Skeletal muscle cell (primary cell): ENCODE results near the gene TTLL5.
"Not testable (repeated sequence)": the region's sequence is repeated elsewhere in the genome, so short reads cannot be mapped to it uniquely, and the experiment has no call there.

Source experiments
- DNase-seq: peaks from one replicate; pipeline ENCODE4 v3.0.0-alpha.2; 2010; ENCODE audit warnings: low read depth
- H3K4me3 ChIP-seq: 2 replicates; pipeline ENCODE4 v1.5.1; 2011; ENCODE audit warnings: low read depth, mild to moderate bottlenecking, control low read depth, low read length, moderate library complexity

The TTLL5 gene

DNA sequence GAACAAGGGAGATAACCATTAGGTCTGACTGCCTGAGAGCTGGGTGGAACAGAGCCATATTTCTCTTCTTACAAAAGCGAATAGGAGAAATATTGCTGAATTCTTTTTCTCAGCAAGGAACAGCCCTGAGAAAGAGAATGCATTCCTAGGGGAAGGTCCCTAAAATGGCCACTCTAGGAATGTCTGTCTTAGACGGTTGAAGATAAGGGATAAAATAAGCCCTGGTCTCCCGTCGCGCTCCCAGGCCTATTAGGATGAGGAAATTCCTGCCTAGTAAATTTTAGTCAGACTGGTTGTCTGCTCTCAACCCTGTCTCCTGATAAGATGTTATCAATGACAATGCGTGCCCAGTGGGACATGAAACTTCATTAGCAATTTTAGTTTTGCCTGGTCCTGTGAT is 34.0 kb downstream of the TTLL5 start:
- not testable (repeated sequence) for H3K4me3 ChIP-seq, DNase-seq

DNA sequence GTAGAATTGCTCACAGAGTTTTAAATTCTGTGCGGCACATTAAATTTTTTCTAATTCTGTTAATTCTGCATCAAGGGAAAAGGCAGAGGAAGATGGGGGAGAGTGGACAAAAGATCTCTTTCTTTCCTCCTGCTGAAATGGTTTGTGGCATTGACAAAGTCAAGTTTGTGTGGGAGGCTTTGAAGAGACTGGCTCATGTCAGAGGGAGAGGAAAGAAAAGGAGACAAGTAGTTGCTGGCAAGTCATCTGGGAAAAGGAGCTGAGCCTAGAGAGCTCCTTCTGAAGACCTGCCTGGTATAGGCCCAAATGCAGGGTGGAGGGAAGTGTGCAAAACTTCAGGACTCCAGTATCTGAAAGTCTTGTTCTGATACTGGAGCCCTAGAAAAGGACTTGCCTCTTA is 36.3 kb downstream of the TTLL5 start:
- DNase-seq: no peak
- no peak overlapping the region for H3K4me3 ChIP-seq

DNA sequence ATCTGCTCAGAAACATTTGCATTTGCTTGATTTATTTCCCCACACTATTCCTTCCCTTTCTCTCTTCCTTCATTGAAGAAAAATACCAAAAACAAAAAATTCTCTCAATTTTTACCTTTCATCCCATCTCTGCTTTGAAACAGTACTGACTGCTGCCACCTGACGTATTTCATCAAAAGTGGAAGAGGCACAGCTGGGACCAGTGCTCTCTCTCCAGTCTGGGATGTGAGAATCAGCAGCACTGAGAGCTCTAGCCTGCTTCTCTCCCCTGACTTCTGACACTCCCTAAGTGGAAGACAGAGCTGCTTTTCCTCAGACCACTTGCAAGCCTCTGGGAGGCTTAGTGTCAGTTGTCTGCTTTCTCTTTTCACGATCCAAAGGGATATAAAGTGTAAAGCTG is 36.9 kb downstream of the TTLL5 start:
- no peak for DNase-seq
- no peak overlapping the region for H3K4me3 ChIP-seq

DNA sequence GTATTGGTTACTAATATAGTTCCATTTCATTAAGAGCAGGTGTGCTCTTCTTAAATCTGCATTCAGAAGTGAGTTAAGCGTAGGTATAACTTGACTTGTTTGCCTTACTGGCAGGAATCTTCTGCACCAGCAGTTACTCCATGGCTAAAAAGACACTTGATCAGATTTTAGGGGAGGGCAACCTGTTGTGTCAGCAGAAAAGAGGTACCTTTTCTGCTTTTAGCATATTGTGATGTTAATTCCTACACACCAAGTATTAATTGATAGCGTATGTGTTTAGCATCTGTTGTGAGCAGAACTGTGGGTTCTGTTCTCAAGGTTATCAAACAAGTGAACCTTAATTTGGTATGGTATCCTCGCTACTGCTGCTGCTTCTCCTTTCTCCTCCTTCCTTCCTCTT is 38.3 kb downstream of the TTLL5 start:
- DNase-seq: no peak
- no peak overlapping the region for H3K4me3 ChIP-seq

DNA sequence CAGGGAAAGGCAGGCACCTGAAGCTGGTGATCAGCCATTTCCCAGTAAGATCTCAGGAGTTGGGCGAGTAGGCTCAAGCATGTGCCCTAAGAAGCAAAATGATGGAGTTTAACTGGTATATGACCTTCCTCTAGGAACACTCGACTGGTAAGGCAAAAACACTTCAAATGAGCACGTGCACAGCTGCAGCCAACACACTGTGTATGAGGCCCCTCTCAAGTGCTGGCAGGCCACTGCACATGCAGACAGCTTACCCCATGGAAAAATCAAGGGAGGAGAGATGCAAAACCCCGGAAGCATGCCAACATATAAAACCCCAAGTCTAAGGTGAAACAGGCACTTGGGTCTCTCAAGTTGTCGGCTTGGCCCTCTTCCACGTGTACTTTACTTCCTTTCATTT is 39.2 kb downstream of the TTLL5 start:
- no peak overlapping the region for H3K4me3 ChIP-seq
- DNase-seq: no peak

DNA sequence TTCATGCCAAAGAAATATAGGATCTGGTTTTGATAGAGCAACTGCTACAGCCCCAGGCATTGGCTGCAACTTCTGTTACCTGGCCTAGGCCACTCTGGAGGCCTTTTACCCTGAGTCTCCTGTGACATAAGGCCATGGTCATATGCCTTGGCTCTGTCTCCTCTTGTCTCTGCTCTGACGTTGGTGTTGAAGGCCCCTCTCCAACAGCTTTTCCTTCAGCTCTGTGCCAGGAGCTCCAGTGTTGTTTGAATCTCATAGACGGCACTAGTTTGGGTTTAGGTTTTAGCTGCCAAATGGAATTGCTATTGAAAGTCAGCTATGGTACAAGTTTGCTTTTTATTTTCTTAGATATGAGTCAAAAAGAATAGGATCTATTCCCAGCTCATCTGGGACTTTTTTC is 41.1 kb downstream of the TTLL5 start:
- no peak overlapping the region for H3K4me3 ChIP-seq
- DNase-seq: no peak

DNA sequence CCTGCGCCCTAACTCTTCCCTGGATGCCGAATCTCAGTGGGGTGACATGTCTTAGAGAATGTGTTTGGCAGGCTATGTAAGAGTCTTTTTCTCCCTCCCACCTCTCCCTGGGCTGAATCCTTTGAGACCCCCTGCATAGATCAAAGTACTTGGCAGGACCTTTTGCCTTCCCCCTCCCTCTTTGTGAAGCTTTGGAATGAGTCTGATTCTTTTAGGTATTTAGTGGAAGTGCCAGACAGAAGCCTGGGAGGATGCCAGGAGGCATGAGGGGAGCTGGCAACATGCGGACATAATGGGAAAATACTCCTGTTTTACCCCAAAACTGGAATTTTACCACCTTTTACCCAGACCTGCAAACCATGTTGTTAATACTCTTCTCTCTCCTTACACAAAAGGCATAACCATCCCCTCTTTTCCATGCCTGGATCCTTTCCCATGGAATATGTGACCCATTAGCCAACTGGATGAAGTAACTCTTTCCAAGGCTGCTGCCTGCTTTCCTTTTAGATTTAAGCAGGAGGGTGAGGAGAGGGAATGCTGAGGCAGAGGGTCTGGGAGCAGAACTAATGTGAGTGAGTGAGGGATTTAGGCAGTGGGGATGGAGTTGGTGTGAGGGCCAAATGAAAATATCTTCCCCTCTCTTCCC is 41.7 kb downstream of the TTLL5 start:
- no peak for DNase-seq

DNA sequence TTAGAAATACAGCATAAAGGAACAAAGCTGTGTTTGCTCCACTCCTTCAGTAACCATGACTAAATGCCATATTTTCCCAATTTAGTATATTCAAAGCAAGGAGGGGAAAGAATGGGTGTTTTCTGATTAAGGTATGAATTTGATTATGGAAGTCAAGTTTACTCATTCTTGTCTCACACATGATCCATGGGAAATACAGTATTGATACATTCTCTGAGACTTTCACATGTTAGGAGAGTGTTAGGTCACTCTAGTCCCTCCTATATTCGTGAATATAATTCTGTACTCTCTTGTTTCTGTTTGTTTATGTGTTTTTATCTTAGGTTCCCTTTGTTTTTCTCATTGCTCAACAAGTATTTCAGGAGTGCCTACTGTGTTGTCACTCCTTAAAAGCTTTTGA is 42.4 kb downstream of the TTLL5 start:
- no peak overlapping the region for H3K4me3 ChIP-seq
- no peak for DNase-seq

More for the DNA sequence above, 41.7 kb downstream of the TTLL5 start:
- H3K4me3 ChIP-seq: no peak overlapping the region

DNA sequence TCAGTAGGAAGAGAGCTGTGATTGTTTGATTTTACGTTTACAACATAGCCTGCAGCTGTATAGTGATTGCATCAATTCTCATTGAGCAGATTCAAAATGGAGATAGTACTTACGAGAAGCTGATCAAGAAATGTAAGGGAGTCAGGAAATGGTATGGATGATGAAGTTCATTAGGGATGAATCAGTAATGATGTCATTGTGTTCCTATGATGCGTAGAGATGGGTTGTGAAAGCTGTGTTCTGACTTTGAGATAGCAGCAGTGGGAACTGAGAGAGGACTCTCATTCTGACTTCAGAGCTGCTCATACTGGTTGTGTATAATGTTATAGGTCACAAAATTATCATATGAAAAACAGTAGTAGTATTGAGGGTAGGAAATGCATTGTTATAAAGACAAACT is 44.0 kb downstream of the TTLL5 start:
- no peak for DNase-seq
- H3K4me3 ChIP-seq: no peak overlapping the region

DNA sequence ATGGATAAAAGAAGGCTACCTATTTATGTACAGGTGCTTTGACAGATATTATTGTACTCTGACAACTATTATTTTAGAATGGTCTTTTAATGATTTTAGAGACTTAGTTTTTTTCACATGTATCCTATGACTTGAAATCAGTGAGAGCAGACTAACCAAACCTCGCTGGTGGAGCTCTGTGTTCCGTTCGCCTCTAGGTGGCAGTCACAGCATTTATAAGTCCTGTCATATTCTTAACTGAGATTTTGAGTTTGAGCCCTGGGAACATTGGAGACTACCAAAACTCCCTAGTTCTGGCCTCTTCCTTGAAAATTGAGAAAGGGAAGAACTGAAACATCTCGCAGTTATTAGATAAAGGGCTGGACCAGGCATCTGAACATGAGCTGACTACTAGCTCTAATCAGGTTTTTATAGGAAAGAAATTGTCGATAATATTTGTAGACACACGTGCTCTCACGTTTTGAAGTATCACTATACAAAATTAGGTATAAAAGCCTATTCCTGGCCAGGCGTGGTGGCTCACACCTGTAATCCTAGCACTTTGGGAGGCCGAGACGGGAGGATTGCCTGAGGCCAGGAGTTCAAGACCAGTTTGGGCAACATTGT is 48.3 kb downstream of the TTLL5 start:
- DNase-seq: peak; percentile 61
- no peak overlapping the region for H3K4me3 ChIP-seq

DNA sequence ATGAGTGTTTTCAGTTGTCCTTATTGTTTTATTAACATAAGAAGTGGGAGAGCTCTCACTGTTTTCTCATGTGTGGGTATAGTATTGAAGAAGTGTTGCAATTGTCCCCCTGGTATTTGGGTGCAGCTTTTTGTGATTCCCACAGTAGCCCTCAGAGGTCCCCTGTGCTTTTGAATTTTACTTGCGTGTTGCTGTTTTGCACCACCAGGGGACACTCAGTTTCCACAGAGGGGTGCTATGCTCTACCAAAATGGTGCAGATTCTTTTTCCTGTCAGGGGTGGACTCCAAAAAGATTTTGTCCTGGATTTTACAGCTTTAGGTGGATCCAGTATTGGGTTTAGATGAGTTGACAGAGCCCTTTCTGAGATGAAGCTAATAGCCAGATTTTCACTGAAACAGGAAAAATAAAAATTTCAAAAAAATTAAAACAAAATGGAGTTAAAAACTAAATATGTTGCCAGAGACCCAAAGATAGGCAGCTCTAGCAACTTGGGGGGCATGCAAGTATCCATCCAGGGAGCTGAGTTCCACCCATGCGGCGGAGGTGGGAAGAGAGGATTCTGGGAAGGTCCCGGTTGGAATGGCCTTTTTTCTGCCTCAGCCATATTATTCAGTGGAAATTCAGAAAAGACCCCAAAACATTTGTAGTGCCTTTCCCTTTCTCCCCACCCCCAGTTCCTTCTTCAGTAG is 50.2 kb downstream of the TTLL5 start:
- no peak for DNase-seq
- H3K4me3 ChIP-seq: no peak overlapping the region

DNA sequence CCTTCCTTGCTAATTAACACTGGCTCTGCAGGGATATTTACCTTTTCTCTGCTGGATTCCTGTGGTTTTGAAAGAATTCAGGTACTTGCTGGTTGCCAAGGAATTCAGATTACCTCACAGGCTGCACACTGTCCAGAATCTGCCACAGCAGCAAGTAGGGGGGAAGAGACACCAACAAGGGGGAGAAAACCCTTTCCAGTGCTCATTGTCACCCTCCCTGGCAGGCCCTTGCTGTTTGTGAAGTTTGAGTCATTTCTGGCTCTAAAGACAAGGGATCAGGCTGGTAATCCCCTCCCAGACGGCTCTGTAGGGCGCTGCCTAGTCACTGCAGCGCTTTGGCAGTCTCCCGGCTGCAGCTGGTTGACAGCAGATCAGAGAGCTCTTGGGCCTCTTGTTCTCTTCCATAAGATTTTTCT is 50.8 kb downstream of the TTLL5 start:
- DNase-seq: peak; percentile 65
- no peak overlapping the region for H3K4me3 ChIP-seq

DNA sequence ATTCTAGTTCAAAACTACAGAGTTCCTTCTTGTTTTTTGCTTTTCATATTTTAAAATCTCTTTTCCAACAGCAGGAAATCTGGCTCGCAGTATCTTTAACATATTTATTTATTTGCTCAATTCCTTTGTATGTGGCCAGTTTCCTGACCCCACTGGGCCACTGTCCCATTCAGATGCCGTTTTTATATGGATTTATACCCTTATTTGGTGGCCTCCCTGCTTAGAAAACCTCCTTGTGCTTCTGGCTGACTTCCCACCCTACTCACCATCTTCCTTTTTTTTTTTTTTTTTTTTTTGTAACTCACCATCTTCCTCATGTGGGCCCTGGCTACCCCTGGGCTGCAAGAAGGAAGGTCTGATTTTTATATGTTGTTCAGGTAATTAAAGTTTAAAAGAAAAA is 53.9 kb downstream of the TTLL5 start:
- H3K4me3 ChIP-seq: no peak overlapping the region
- no peak for DNase-seq

DNA sequence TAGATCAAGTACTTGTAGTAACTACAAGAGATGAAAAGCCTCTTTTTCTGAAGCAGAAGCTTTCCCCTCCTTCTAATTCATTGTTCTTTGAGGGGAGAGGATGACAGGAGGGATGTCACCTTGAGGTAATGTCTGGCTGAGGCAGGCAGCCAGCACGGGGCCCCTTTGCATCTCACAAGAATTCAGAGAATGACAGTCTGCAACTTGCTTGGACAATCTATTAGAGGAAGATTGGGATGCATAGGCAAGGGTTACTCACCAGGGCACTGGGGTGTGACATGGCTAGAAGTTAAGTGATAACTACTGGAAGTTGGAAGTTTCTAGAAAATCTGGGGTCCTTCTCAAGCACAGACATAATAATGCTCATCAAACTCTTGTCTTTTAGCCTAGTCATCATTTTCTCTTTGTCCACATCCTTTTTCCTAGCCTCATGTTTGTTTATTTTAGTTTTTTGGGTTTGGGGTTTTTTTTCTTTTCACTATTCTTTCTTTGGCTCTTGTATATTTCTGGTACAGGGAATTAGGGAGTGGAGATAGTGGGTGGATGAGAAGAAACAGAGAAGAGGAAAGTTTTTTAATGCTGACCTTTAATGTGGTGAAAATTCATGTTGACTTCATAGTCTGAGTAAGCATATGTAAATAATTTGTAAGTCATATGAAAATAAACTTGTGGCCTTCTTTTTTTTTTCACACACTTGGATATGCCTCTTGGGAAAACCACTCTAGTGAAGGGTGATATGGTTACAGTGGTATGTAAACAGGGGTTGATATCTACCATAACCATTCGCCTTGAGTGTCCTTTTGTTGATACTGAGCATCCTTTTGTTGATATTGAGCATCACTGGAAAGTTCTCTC is 55.1 kb downstream of the TTLL5 start:
- DNase-seq: no peak
- H3K4me3 ChIP-seq: no peak overlapping the region

DNA sequence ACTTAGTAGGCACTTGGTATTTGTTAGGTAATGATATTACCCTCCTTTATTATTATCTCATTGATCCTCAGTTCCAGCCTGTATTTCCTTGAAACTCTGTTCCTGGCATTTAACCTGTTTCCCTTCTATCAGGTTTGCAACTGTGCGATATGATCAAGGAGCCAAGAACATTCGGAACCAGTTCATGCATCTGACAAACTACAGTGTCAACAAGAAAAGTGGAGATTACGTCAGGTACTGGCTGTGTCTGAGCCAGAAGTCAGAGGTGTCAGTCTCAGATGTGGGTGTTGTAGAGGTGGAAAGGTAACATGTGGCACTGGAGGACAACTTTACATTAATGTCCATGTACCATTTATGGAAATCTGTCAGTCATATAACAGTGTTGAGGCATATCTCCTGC is 56.7 kb downstream of the TTLL5 start:
- H3K4me3 ChIP-seq: no peak overlapping the region
- DNase-seq: no peak

DNA sequence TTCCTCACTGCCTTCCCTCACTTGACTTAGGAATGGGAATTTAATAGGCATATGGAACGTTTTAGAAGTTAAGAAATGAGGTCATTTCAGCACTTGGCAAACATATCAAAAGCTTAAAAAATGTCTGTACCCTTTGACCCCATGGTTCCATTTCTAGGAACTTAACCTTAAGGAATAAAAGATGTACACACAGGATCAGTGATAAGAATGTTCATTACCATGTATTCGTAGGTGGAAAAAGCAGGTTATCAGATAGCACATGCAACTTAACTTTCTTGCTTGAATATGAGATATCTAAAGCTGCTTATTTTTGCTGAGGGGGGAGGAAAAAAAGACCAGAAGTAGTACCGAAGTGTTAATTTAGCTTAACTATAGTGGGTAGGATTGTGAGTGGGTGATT is 57.2 kb downstream of the TTLL5 start:
- H3K4me3 ChIP-seq: no peak overlapping the region
- DNase-seq: no peak

DNA sequence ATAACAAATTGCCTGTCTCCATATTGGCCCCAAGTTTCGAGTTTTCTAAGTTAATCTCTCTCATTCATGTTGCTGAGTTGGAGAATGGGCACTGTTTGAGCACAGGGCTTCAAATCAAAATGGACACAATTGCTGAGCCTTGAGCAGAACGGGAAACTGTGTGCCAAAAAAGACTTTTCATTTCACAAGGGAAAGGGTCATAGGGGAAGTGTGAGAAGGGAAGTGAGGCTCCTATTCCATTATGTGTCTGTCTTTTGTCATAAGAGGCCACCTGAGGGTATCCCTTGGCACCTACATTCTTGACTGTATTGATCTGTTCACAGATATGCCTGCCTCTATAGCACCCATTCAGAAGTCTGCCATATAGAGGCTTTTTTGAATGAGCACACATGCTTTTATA is 59.1 kb downstream of the TTLL5 start:
- no peak overlapping the region for H3K4me3 ChIP-seq
- DNase-seq: no peak

DNA sequence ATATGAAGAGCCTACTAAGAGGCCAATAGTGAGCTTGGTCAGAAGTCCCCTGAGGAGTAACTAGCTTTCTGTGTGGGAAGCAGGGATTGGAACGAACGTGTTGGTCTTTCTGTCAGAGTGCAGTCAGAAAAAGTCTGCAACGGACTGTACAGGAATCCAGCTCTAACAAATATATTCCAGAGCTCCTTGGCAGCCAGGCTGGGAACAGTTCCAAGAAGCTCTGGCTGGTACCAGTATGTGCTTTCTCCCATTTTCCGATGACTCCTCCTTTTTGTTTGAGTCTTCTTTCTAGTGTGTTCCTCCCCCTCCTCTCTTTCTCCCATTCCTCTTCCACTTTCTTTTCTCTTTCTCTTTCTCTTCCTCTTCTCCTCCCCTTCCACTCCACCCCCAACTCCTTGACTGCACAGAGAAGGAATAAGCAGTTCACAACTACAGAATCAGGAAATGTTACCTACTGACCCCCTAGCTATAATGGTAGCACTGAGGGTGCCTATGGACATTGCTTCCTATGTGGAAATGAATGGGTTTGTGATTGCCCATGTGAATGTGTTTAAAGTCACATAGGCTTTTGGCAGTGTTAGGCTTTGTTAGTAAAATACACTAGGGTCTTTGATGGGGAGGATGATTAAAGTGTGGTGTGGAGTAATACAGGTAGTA is 59.9 kb downstream of the TTLL5 start:
- peak; percentile 27 for DNase-seq
- H3K4me3 ChIP-seq: no peak overlapping the region

DNA sequence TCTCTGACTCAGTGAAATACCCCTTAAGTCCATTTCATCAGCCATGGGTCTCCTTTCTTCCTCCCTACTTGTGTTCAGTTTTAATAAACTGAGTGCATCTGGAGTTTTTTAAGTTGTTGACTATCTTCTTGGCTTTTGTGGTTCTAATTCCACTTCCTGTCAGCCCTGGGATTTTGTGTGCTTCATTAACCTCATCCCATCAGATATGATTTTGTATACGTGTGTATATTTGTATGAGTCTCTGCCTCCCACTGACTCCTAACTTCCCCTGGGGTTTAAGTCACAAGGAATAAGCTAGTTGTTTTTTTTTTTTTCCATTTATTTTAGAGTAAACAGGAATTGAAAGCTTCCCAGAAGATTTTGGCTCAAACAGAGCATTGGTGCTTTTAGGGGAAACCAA is 62.7 kb downstream of the TTLL5 start:
- DNase-seq: no peak
- H3K4me3 ChIP-seq: no peak overlapping the region
